NCI-H2227 treated with DMSO at 0.1 percent for 48 hours (cell line): ENCODE results near the gene MARK3.

Experiments
- DNase-seq: peaks from one replicate; lab custom pipeline; 2025; lab: John Stamatoyannopoulos, UW

MARK3 gene

GRCh38 chr14:103550451-103551337 lies 165.5 kb downstream of the MARK3 start:
- DNase-seq: no peak

GRCh38 chr14:103551338-103551762 lies 166.1 kb downstream of the MARK3 start:
- no peak for DNase-seq

DNA sequence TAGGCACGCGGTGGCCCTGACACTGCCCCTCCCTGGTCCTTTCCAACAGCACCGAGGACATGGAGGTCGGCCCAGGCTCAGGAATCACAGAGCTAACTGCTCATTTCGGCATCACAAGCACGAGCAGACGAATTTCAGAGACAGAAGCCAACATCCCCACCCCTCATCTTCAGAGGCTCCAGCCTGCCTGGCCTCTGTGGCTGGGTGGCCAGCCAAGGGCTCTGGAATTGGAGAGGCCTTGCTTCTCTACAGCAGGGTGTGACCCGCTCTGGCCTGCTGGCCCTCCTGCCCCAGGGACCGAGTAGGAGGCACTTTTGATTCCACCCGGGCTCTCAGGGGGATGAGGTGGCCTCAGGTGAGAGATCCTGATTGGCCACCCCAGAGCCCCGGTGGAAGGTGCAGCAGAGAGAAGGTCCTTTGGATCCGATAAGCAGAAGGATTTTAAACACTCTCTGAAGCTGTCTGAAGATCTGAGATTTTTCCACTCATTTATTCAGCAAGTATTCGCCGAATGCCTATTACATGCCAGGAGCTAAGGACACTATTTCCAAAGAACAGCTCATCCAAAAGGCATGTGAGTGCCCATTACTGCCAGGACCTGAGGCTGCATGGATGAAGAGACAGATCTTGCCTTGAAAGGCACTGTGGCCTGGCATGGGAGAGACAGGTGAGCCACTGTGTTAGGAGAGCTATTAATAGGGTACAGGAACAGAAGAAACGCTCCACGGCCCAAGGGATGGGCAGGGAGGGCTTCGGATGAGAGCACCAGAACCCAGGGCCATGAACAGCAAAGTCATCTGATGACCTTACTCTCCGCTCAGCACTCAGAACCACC lies 167.0 kb downstream of the MARK3 start:
- DNase-seq: no peak

GRCh38 chr14:103552846-103553210 lies 167.6 kb downstream of the MARK3 start:
- DNase-seq: no peak
